Vagina (tissue), 2 donors: ENCODE results near the gene NFS1.

Experiments used
- POLR2A ChIP-seq, 2 donors: fragments of 450-650 bp; IDR thresholded peaks; one replicate each; pipeline ENCODE4 v1.6.1; 2017; ENCODE audit warnings: antibody characterized with exemption in 2 of 2, mild to moderate bottlenecking in 2 of 2, moderate library complexity in 2 of 2
- TF ChIP-seq, protein P1 (sequence below), 3 experiments: fragments of 450-650 bp in 2 of 3; fragments of 200-600 bp in 1 of 3; sonication (generic) in 1 of 3; IDR thresholded peaks; one replicate each; pipeline ENCODE4 v1.5.1; 2017 to 2019; ENCODE audit warnings: antibody characterized with exemption in 3 of 3, mild to moderate bottlenecking in 2 of 3, moderate library complexity in 2 of 3

DNA sequence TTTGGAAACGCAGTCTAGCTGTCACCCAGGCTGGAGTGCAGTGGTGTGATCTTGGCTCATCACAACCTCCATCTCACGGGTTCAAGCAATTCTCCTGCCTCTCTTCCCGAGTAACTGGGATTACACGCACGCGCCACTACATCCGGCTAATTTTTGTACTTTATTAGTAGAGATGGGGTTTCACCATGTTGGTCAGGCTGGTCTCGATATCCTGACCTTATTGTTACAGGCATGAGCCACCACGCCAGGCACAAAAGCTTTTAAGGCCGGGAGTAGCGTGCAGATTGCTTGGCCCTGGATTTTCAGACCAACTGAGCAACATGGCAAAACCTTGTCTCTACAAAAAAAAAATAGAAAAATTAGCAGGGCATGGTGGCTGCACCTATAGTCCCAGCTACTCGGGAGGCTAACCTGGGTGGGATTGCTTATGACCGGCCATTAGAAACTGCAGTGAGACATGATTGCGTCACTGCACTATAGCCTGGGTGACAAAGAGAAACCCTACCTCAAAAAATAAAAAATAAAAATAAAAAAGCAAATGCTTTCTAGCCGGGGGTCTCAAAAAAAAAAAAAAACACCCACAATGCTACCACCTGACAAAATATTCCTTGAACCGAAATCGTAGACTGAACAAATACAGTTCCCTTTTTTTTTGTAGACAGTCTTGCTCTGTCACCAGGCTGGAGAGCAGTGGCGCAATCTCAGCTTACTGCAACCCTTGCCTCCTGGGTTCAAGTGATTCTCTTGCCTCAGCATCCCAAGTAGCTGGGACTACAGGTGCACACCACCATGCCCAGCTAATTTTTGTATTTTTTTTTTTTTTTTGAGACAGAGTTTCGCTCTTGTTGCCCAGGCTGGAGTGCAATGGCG lies 27.9 kb upstream of the NFS1 start:
- TF ChIP-seq, protein P1, sequence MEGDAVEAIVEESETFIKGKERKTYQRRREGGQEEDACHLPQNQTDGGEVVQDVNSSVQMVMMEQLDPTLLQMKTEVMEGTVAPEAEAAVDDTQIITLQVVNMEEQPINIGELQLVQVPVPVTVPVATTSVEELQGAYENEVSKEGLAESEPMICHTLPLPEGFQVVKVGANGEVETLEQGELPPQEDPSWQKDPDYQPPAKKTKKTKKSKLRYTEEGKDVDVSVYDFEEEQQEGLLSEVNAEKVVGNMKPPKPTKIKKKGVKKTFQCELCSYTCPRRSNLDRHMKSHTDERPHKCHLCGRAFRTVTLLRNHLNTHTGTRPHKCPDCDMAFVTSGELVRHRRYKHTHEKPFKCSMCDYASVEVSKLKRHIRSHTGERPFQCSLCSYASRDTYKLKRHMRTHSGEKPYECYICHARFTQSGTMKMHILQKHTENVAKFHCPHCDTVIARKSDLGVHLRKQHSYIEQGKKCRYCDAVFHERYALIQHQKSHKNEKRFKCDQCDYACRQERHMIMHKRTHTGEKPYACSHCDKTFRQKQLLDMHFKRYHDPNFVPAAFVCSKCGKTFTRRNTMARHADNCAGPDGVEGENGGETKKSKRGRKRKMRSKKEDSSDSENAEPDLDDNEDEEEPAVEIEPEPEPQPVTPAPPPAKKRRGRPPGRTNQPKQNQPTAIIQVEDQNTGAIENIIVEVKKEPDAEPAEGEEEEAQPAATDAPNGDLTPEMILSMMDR (IDR thresholded peaks at IDR 0.05), result no peak
- TF ChIP-seq POLR2A (IDR thresholded peaks at IDR 0.05), result no peak
